Islet precursor cell (in vitro differentiated cells): ENCODE data around the gene FOXS1.

Source experiments
- DNase-seq: peaks from one replicate; pipeline ENCODE4 v3.0.0-alpha.2; 2018

Gene FOXS1

DNA sequence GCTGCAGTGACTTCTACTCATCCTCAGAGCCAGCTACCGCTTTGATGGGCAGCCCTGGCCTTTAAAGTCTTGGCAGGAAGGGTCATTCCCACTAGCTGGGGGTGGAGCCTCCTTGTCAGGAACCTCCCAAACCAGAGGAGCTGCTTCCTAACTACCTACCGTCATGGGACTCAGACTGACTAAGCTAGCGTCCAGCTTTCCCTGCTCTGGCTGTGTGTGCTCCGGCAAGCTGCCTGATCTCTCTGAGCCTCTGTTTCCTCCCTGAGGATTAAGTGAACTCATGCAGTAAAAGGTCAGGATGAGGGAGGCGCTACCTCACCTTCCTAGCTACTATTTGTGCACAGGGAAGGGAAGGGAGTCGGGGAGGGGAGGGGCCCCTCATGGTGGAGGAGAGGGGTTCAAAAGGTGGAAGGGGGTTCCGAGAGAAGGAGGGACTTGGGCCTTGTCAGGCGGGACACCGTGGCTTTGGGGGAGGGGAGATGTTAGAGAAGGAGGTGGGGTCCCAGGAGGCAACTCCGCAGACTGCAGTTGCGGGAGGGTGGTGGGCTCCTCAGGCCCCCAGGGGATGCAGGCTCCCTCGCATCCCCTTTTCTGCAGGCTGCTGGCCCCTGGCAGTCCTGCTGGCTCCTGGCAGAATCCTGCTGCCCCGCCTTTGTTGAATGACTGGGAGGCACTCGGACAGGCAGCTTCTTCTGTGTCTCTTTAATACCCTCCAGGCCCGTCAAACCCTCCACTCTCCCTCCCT lies 15.2 kb upstream of the FOXS1 start:
- DNase-seq = peak; percentile 92

DNA sequence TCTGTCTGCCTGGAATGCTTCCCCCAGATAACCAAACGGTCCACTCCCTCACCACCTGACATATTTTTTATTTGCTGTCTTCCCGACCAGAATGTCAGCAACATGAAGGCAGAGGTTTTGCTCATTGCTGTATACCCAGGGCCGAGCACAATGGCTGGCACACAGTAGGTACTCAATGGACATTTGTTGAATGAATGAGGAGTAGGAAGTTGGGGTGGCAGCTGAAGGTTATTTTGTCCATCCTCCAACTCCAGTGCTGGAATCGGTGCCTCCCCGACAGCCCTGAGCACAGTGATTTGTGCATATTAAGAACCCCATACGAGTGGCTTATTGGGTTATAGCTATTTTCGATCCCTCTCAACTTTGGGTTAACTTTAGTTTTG lies 14.6 kb upstream of the FOXS1 start:
- DNase-seq = no peak

DNA sequence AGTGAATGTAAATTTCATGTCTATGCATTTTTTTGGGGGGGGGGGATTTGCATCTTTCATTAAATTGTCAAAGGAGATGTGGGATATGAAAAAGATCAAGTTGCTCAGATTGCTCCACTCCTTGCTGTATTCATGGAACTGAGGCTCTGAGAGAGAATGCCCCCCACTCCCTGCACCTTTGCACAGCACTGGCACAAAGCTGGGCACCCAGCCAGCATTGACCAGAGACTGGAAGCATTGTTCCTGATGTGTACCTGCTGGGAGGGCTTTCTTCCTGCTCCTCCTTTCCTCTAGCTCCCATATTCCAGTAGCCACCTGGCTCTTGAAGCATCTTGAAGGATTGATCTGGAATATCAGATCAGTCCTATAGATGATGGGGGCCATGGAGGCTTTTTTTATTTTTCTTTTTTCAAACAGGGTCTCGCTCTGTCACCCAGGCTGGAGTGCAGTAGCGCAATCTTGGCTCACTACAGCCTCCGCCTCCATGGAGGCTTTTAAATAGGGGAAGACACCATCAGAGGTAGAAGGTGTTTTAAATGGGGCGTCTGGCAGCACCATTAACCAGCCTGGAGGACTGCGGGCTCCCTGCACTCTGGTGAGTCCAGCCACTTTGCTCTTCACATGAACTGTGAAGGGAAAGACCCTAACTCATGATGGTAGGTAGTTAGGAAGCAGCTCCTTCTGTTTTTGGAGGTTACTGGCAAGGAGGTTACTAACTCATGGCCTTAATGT lies 14.0 kb upstream of the FOXS1 start:
- peak; percentile 38 for DNase-seq

DNA sequence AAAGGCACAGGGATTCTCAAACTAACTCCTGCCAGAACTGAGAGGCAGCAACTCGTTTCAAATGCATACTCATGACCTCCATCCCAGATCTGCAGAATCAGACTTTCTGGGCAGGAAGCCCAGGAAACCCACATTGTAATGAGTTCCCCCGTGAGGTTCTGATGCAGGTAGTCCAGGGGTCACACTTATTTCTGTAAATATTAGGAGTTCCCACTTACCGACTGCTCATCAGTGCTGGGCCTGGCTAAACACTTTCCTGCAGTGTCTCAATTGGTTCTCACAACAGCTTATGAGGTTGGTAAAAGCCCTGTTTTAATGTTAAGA lies 13.3 kb upstream of the FOXS1 start:
- DNase-seq = no peak

DNA sequence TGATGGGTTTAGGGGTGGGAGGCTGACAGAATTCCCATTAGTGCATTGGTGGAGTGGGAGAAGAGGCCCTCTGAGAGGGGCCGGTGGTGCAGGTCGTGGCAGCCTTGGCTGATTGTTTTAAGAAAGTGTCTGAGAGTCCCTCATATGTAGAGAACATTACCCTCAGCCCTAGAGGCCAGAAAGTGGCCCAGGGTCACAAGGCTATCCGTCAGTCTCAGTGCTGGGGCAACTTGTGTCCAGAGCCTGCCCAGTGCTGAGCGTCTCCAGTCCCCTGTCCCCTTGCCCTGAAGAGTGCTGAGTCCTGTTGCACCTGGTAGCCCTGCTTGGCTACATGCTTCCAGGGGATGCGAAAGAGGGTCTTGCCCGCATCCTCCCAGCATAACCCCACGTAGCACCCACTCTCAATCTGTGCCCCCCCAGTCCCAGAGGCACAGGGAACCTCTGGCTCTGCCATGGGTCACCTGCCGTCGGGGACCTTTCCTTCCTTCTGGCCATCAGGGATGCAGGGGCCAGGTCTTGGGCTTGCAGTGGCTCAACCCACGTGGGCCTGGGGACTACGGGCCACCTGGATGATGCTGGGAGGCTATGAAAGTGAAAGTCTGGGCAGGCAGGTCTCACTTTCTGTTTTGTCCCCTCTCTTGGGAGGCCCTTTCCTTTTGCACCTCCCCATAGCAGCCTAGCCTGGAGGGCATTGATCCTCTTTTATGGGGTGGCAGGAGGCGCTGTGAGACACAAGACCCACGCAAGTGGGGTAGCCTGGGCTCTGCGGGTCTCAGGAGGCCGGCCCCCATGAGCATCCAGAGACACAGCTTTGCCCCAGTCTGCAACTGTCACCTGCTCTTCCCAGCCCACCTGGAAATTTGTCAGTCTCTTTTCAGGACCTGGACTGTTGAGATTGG lies 12.7 kb upstream of the FOXS1 start:
- DNase-seq = peak; percentile 44

DNA sequence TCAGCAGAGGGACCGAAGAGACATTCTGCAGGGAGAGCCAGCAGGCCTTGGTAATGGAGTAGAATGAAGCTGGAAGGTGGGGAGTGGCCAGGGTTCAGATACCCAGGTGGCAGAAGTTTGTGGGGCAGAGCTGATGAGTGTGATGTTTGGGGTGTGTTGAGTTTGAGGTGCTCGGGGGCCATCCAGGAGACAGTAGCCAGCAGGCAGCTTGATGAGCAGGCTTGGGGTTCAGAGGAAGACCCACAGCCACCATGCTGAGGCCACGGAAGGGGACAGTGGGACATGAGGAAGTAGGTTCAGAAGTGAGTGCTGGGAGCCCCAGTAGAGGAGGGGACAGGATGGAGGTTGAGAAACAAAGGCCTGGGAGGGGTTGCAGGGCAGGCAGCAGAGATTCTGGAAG lies 11.1 kb upstream of the FOXS1 start:
- DNase-seq = peak; percentile 46

DNA sequence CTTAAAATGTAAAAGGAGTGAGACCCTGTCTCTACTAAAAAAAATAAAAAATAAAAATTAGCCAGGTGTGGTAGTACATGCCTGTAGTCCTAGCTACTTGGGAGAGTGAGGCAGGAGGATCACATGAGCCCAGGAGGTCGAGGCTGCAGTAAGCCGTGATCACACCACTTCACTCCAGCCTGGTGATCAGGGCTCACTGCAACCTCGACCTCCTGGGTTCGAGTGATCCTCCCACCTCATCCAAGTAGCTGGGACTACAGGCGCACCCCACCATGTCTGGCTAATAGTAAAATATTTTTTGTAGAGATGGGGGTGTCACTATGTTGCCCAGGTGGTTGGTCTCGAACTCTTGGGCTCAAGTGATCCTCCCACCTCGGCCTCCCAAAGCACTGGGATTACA lies 8.1 kb upstream of the FOXS1 start:
- DNase-seq = no peak

DNA sequence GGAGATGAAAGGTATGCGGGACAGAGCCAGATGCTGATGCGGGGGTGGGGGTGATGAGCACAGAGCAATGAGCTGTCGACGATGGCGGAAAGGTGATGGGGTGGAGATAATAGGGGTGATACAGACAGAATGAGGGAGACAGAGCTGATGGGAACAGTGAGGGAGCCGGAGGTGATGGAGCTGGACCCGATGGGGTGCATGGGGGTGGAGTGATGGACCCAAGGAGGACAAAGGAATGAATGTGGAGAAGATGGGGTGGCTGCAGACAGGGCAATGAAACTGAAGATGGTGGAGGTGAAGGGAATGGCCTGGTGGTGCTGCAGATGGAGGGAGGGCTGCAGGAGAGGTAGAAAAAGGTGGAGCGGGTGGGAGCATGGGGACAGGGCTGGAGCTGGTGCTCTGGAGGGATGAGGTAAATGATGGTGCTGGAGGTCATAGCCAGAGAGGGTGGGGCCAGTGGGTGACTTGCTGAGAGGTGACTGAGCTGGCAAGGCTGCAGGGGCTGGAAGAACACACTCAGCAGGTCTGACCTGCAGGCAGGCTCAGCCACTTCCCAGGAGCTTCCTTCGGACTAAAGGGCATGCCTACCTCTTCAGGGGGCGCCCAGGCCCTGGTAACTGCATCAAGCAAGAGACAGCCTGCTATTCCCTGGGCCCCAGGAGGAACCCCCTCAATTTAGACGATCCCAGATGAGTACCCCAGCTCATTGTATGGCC lies 6.0 kb upstream of the FOXS1 start:
- no peak for DNase-seq

DNA sequence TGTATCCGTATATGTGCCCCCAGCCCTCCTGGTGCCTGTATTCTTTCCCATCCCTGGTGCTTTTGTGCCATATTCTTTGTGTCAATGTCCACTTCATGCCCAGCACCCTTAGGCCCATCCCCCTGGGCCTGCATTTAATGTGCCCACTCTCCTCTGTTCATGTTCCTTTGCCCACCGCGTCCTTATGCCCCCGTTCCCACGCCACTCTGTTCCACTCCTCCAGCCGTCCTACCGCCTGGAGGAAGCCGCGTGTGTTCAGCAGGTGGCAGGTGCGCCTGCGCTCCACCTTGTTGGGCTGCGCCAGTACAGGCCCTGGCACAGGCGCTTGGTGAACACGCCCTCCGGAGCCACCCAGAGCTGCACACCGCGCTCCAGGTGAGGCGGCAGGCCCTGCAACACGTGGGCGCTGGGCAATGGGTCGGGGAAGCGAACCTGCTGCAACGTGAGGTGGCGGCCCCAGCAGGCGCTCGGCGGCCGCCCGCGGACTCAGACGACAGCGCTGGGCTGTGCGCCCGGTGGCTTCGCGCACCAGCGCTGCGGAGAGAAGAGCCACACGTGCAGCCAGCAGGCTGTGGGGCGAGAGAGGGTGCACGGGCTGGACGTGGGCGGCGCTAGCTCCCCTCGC lies 4.0 kb upstream of the FOXS1 start:
- DNase-seq = no peak

DNA sequence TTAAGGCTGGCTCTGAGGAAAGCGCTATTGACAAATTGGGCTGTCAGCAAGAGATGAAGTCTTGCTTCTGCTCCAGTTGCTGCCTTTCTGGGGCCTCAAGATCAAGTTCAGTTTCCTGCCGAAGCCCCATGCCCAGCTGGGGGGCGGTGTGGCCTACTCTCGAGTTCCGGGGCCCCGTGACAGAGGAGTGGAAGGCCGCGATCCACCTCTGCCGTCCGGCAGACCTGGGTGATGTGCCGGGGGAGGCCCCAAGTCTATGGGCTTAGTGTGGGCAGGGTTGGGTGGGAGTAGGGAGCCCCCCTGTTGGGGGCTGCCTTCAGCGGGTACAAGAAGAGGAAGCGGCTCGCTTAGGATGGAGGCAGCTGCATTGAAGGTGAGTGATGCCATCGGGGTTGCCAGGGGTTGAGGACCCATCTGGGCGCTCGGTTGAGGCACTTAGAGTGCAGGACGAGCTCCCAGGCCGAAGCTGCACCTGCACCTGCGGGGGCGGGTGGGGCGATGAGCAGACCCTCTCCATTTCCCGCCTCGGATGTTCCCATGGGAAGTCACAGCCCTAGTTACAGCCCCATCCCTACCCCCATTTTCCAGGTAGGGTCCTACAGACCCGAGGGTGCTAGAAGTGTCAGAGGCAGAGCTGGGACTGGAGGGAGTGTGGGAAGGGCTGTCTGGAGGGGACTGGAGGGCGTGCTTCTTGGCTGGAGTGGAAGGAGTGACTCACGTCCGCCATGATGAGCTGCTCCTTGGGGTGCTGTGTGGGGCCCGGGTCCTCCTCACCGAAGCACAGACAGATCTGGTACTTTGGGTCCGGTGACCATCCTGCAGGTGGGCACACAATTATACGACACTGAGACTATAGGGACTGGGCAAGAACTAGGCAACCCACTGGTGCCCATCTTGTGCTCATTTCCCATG lies 2.9 kb upstream of the FOXS1 start:
- no peak for DNase-seq

DNA sequence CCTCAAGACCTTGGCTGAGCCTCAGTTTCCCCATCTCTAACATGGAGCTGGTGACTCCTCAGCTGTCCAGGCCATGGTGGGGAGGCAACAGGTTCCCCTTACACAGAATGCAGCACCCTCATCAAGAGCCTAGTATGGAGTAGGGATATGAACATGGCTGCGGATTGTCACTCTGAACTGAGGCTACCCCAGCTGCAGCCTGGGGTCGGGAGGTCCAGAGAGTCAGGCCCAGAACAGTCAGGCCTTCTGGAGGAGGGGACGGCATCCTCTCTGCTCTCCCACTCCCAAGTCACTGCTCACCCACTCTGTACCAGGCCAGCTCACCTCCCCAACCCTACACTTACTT lies 1.4 kb upstream of the FOXS1 start:
- DNase-seq = no peak

DNA sequence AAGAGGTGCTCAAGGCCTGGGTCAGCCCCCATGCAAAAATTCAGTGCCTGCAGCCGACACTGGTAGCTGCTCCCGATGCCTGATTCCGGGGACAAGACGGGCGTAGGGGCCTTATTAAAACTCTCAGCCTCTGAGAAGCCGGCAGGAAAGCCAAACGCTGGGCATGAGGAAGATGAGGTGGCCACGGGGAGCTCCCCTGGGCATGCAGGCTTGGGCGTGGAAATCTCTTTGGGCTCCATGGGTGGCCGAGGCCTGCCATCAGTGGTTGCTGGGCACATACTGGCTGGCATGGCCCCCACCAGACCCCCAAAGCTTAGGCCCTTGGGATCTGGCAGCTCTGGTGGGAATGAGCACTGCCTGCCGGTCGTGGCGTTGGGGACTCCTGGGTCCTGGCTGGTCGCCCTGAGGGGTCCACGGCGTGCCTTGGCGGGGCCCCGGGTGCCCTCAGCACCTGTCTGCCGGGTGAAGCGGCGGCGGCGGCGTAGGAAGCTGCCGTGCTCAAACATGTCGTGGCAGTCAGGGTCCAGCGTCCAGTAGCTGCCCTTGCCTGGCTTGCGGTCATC lies 586 bp downstream of the FOXS1 start:
- no peak for DNase-seq

DNA sequence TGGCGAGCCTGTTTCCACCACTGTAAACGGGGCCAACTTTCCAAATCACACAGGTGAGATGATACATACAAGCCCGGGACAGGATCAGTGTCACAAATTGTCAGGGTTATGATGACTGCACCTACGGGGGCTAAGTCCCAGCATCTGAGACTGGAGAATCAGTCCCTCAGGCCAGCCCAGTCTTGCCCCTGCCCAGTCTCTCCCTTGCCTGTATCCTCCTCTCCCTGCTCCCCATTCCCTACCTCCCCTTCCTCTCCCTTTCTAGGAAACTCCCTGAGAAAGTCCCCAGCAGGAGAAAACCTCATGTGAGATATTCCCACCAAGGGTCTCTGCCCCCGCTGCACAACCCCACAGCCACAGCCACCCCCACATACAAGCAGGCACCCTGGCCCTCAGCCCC lies 1.5 kb downstream of the FOXS1 start:
- no peak for DNase-seq

DNA sequence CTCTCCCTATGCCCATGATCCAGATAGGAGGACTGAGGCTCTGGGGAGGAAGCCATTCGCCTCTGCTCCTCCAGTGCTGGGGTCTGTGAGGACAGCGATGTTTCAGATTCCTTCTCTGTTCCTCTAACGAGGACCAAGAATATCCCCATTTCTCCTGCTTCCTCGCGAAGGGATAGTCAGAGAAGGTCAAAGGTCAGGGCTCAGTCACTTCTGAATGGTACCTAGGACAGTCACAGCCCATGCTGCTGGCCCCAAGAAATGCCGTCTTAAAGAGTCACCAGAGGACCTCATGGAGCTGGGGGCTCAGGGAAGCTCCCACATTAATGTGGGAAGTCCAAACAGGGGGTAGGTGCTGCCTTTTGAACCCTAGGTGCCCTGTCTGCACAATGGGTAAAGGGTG lies 2.1 kb downstream of the FOXS1 start:
- no peak for DNase-seq

DNA sequence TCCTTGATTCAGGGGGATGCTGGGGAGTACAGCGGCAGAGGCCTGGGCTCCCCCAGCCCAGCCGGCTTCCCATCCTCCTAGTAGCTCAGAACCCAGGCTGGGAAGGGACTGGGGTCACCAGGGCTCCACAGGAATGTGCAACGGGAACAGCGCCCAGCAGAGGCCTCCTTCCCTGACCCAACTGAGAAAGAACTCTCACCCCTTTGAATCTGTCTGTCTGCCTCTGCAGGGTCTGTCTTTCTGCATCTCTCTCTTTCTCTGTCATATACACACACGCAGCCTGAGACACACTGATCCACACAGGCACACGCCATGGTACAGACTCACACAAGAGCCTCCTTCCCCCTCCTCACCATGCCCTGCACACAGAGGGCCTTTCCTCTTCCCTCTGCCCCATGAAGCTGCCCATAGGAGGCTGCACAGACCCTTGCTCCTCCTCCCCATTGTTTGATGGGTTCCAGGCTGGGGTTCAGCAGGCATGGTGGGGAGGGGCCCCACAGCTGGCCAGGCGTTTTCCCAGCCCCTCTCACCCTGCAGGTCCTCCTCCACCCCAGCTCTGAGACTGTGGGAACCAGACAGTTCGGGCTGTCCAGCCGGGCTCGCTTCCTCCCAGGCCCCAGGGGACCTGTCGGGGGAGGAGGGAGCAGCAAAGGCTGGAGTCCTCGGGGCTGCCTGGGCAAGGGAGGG lies 2.8 kb downstream of the FOXS1 start:
- peak; percentile 79 for DNase-seq

DNA sequence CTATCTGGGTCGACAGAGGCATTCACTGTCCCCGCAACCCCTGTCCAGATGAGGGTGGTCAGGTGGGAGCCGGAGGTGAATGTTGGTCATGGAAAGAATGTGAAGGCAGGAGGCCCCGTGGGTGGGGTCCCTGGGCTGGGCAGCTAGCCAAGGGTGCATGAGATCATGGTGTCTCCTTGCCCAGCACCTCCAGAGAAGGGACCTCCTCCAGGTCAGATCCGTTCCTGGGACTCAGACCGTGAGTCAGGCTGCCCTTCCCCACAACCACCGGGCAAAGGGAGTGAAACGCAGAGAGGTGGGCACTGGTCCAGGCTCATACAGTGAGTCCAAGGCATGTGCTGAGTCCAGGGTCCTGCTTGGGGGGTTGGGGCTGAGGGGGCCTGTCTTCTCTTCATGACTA lies 3.5 kb downstream of the FOXS1 start:
- no peak for DNase-seq

DNA sequence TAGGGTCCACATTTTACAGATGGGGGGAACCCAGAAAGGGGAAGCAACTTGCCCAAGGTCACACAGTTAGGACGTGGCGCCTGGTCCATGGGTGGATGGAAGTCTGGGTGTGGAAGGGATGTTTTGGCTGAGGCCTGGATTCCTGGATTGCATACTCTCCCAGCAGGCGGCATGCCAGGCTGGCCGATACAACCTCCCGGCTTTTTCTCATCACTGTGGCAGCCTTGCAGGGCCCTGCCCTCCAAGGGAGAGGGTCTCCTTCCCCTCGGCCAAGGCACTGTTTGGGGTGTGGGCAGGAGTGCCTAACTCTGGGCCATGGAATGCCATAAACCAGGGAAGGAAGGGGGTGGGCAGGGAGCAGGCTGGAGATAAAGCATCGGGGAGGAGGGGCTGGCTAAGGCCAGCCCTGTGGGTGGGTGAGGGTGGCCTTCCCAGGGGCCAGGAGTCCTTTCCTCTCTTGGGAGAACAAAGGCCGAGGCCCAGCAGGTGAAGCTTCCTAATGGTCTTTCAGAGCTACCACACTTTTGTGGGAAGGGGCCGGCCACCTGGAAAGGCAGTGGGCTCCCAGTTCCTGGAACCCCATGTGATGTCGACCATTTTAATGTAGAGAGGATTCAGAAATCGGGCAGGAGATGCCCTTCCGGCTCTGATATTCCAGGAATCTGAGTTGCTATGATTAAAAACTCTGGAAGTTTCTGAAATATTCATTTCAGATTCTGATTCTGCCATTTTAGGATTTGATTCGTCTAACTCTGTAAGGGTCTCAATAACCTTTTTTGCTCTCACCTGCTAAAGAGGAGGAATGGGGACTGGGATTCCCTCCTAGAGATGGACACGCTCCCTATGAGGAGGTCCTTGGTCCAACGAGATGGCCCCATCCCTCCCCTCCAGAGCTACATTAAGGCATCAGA lies 4.2 kb downstream of the FOXS1 start:
- no peak for DNase-seq

DNA sequence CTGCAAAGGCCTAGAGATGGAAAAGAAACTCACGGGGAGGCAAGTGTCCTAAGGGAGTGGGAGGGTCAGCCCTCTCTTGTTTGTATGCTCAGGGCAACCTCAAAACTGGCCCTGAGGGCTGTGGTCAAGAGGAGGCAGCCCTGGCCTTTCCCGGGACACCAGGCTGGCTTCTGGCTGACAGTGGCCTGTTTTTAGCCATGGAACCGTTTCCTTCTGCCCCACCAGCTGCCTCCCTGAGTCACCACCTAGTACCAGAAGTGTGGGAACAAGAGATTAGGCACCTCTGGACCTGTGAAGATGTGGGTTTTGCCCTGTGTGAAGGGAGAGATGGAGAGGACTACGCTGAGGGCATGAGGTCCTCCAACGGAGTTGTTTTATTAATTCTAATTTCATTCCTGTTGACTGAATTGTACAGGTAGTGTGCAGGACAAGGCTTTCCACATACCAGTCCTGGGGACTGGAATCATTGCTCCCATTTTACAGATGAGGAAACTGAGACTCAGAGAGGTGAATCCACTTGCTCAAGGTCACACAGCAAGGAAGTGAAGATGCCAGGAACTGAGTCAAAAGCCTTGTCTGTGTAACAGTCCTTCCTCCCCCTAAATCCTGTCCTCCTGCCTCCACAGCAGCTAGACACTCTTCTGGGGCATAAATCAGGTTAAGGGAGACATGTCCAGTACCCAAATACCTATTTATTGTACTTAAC lies 5.5 kb downstream of the FOXS1 start:
- DNase-seq = peak; percentile 78
